SK-N-DZ (cell line): ENCODE results near the gene GIPC1.

Experiments used
- DNase-seq: peaks from one replicate; pipeline ENCODE4 v3.0.0-alpha.2; 2015; ENCODE audit warnings: low spot score
- small RNA-seq, 2 experiments: library from RNA; depleted of rRNA; stranded (forward); fragments of <200 nt; gene quantifications; one replicate each; pipeline ENCODE3, GENCODE V24; 2014

GIPC1 gene

DNA sequence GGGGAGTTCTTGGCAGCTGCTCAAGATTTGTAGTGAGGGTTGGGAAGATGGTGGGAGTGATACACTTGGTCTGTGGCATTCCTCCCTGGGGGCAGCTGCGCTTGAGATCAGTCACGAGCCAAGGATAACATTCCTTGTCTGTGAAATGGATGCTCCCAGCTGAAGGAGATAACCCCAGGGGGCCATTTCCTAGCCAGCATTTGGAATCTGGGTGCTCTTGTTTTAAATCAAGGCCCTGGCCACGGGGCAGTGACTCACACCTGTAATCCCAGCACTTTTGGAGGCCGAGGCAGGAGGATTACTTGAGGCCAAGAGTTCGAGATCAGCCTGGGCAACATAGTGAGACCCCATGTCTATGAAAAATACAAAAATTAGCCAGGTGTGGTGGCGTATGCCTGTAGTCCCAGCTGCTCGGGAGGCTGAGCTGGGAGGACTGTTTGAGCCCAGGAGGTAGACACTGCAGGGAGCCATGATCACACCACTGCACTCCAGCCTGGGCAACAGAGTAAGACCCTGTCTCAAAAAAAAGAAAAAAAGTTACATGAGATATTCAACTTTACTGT is 58.3 kb downstream of the GIPC1 start:
- DNase-seq, result no peak

DNA sequence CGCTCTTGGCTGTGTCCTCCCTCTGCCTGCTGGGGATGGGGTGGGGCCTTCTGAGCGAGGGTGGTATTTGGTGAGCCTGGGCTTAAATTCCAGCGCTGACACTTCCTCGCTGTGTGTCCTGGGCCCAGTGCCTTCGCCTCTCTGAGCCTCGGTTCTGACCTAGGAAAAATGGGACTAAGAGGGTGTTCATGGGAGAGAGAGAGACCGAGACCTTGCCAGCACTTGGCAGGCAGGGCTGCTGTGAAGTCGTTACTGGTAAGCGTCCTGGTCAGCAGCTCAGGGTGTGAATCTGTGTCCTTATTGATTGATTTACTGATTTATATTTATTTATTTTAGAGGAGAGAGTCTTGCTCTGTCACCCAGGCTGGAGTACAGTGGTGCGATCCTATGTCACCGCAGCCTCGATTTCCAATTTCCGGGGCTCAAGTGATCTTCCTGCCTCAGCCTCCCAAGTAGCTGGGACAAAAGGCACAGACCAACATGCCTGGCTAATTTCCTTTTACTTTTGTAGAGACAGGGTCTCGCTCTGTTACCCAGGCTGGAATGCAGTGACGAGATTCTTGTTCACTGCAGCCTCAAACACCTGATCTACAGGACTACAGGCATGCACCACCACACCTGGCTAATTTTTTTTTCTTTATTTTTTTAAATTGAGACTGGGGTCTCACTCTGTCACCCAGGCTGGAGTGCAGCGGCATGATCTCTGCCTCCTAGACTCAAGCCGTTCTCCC is 60.4 kb downstream of the GIPC1 start:
- no peak for DNase-seq

DNA sequence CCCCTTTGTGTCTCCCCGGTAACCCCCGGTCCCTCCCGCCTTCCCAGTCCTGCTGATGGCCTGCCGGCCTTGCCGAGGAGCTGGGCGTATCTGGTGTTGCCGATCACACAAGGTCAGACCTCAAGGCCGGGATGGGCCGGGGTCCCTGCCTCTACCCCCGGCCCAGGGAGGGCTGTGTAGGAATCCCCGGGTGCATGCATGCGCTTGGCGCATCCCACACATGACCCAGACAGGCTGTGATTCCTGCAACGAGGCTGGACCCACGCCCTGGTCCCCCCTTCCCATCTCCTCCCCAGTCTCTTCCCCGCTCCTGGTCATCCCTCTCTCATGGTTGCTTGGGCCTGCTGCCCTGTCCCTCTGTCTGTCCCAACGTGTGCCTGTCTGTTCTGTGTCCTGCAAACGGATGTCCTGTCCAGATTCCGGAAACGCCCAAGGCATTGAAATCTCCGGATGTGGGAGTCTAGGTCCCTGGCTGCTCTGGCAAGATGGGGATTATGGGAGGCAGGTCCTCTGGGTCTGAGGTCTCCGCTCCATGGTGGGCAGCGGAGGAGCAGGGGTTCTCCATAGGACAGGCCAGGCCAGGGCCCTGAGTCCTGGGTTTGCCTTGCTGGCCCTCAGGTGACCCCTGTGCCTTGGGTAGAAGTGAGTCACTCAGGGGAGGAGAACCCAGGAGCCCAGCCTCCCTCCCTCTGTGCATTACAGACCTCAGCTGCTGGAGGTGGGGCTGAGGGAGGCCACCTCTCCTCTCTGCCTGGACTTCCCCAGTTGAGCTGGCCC is 61.2 kb downstream of the GIPC1 start:
- no peak for DNase-seq

GRCh38 chr19:14433554-14434501 is 62.1 kb downstream of the GIPC1 start:
- DNase-seq, result no peak

- peak; percentile 43 for DNase-seq
These were observed 63.0 kb downstream of the GIPC1 start, which contains the start of gene PKN1 for GRCh38 chr19:14432791-14433553. Gene PKN1, plus strand, starts transcription at chr19:14433306. Its CDS starts 216 bp downstream, at chr19:14433522.

- DNase-seq, result no peak
These were observed 65.2 kb downstream of the GIPC1 start for GRCh38 chr19:14430712-14431111.

- no peak for DNase-seq
These were observed 67.0 kb downstream of the GIPC1 start for GRCh38 chr19:14428882-14429416.

Small RNA genes lying within 50 kb of the gene (small RNA-seq; reads per million reads assigned to genes)
- gene SNRPGP15, result 0 reads per million in 2 experiments
